Ishikawa (cell line): Measurements from ENCODE around the gene NGFR.

ENCODE experiments used
- CEBPB ChIP-seq: IDR thresholded peaks from 2 replicates; pipeline ENCODE4 v1.6.1; 2012
- CREB1 ChIP-seq: IDR thresholded peaks from 2 replicates; pipeline ENCODE4 v1.6.1; 2012; ENCODE audit warnings: low read depth
- EP300 ChIP-seq: IDR thresholded peaks from 2 replicates; pipeline ENCODE4 v1.6.1; 2012; ENCODE audit warnings: borderline replicate concordance
- MAX ChIP-seq: IDR thresholded peaks from 2 replicates; pipeline ENCODE4 v1.6.1; 2012
- RAD21 ChIP-seq: IDR thresholded peaks from 2 replicates; pipeline ENCODE4 v1.6.1; 2012; ENCODE audit warnings: low read depth
- REST ChIP-seq: IDR thresholded peaks from 2 replicates; pipeline ENCODE4 v1.6.1; 2012; ENCODE audit warnings: low read depth, mild to moderate bottlenecking
- TAF1 ChIP-seq: IDR thresholded peaks from 2 replicates; pipeline ENCODE4 v1.6.1; 2012; ENCODE audit warnings: low read depth, mild to moderate bottlenecking
- TEAD4 ChIP-seq: IDR thresholded peaks from 2 replicates; pipeline ENCODE4 v1.6.1; 2012
- YY1 ChIP-seq: IDR thresholded peaks from 2 replicates; pipeline ENCODE4 v1.6.1; 2012; ENCODE audit warnings: low read depth
- TF ChIP-seq, protein P1 (sequence below): IDR thresholded peaks from 2 replicates; pipeline ENCODE4 v1.6.1; 2012

DNA sequence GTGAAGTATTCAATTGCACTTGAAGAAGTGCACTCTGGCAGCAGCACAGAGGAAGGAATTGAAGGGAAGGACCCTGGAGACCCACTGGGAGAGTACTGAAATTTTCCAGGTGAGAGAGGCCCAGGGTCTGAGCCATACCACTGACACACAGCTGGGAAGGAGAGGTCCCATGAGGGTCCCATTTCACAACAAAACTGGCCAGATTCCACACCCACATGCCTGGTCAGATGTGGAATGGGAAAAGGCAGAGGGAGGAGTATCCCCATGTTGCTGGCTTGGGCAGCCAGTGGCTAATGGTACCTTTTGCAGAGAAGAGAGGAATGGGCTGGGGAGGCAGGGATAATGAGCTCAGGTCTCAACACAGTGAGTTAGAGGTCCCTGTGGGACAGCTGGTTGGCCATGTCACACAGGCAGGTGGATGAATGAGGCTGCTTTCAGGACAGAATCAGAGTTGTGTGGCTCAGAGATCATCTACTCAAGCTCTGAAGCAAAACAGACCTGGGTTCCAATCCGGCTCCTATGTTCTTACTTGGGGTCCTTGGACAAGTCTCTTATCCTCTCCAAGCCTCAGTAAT, 26.2 kb upstream of the NGFR start:
- TF ChIP-seq CEBPB (no peak), TEAD4 (no peak), RAD21 (no peak), CREB1 (no peak), EP300 (no peak), REST (no peak), YY1 (no peak), MAX (no peak), TAF1 (no peak)
- TF ChIP-seq, protein P1, sequence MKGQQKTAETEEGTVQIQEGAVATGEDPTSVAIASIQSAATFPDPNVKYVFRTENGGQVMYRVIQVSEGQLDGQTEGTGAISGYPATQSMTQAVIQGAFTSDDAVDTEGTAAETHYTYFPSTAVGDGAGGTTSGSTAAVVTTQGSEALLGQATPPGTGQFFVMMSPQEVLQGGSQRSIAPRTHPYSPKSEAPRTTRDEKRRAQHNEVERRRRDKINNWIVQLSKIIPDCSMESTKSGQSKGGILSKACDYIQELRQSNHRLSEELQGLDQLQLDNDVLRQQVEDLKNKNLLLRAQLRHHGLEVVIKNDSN, result no peak
